Lung (tissue), 16 donors: ENCODE data around the gene ST8SIA3. TPM values are rescaled to one million over a fixed set of nuclear protein-coding genes. Genes with fewer than 3 reads are reported as not detected.

Source experiments
- ATAC-seq: fragments of 200-7000 bp; cut with Tn5 transposase; one replicate; pipeline ENCODE4 v1.9.1; 2020; ENCODE audit warnings: moderate number of reproducible peaks; ENCODE audit not compliant: insufficient read depth, low FRiP score
- DNase-seq, 3 donors: peaks; one replicate each; pipeline ENCODE4 v3.0.0-alpha.2; 2013 to 2017
- H3K27ac ChIP-seq, 2 donors: one replicate each; pipeline ENCODE4 v1.5.1; 2013; ENCODE audit warnings: mild to moderate bottlenecking in 2 of 2, moderate library complexity in 2 of 2, control low read depth in 1 of 2, inconsistent platforms in 1 of 2, low read depth in 1 of 2, low read length in 1 of 2
- H3K27me3 ChIP-seq, 3 donors: one replicate each; pipeline ENCODE4 v1.5.1; 2013; ENCODE audit warnings: low read length in 2 of 3; ENCODE audit not compliant: control insufficient read depth in 3 of 3, insufficient read depth in 3 of 3
- H3K36me3 ChIP-seq, 4 donors: one replicate each; pipeline ENCODE4 v1.5.1; 2013; ENCODE audit warnings: low read length in 4 of 4, mild to moderate bottlenecking in 1 of 4, moderate library complexity in 1 of 4; ENCODE audit not compliant: control insufficient read depth in 4 of 4, insufficient read depth in 4 of 4
- H3K4me1 ChIP-seq, 5 donors: one replicate each; pipeline ENCODE4 v1.5.1; 2013; ENCODE audit warnings: low read length in 5 of 5, mild to moderate bottlenecking in 2 of 5, moderate library complexity in 1 of 5; ENCODE audit not compliant: control insufficient read depth in 5 of 5, insufficient read depth in 5 of 5
- H3K4me3 ChIP-seq: one replicate; pipeline ENCODE4 v1.5.1; 2013; ENCODE audit warnings: mild to moderate bottlenecking, control low read depth, moderate library complexity
- H3K9ac ChIP-seq, 2 donors: one replicate each; pipeline ENCODE4 v1.5.1; 2013; ENCODE audit warnings: low read length in 2 of 2, control low read depth in 1 of 2; ENCODE audit not compliant: insufficient read depth in 1 of 2
- H3K9me3 ChIP-seq, 4 donors: one replicate each; pipeline ENCODE4 v1.5.1; 2013; ENCODE audit warnings: low read length in 3 of 4, mild to moderate bottlenecking in 1 of 4, moderate library complexity in 1 of 4; ENCODE audit not compliant: control insufficient read depth in 4 of 4, insufficient read depth in 3 of 4
- WGBS, 2 donors: extraction: QIAGEN DNeasy Blood & Tissue Kit; methylation state at CpG; one replicate each; pipeline ENCODE4 v1.1.7; 2013; 5-methylcytosine and 5-hydroxymethylcytosine counted together
- long read RNA-seq, 5 donors: transcript quantifications; one replicate each; lab custom pipeline, GENCODE V29; 2026
- polyA plus RNA-seq, 2 donors: library from polyadenylated mRNA; stranded (reverse); fragments of 200-250 nt; gene quantifications; one replicate each; pipeline ENCODE4 v1.2.1, GENCODE V29; 2013
- total RNA-seq, 2 donors: library from RNA; depleted of rRNA in 1 of 2; stranded (reverse); fragments of >200 nt in 1 of 2; gene quantifications; one replicate each; pipeline ENCODE4 v1.2.1, GENCODE V29; 2014 to 2021
- TF ChIP-seq, protein P1 (sequence below): IDR thresholded peaks from 2 replicates; pipeline ENCODE4 v1.5.1; 2012; ENCODE audit warnings: mild to moderate bottlenecking; ENCODE audit errors: control extremely low read depth, extremely low read depth
- donor health status: control.
- donor health status: control.
- donor health status: Bipolar disorder and iron deficiency.
- donor health status: healthy.
- donor health status: DM: yes; HTN: yes; CAD: no.

Gene ST8SIA3, protein sequence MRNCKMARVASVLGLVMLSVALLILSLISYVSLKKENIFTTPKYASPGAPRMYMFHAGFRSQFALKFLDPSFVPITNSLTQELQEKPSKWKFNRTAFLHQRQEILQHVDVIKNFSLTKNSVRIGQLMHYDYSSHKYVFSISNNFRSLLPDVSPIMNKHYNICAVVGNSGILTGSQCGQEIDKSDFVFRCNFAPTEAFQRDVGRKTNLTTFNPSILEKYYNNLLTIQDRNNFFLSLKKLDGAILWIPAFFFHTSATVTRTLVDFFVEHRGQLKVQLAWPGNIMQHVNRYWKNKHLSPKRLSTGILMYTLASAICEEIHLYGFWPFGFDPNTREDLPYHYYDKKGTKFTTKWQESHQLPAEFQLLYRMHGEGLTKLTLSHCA
- total RNA-seq (under 1 TPM; 0.03 to 0.17 TPM), polyA plus RNA-seq (under 1 TPM; under 0.01 to 0.01 TPM)
- long read RNA-seq, donor 1, result 0 reads
- long read RNA-seq, donor 2, result 0 reads
- long read RNA-seq, donor 3, result 0 reads
- long read RNA-seq, donor 4, result 0 reads
- long read RNA-seq, donor 5, result 0 reads

GRCh38 chr18:57352271-57352701 is at the start of gene ST8SIA3:
ST8SIA3 (plus strand) TSS chr18:57352557; CDS start chr18:57352847, 290 bp downstream.
- no peaks in the 10 kb centered on the region for H3K36me3 ChIP-seq
- H3K27ac ChIP-seq, result no peak within 1 kb of the TSS
- H3K4me3 ChIP-seq, result no peak within 1 kb of the TSS
- TF ChIP-seq, protein P1, sequence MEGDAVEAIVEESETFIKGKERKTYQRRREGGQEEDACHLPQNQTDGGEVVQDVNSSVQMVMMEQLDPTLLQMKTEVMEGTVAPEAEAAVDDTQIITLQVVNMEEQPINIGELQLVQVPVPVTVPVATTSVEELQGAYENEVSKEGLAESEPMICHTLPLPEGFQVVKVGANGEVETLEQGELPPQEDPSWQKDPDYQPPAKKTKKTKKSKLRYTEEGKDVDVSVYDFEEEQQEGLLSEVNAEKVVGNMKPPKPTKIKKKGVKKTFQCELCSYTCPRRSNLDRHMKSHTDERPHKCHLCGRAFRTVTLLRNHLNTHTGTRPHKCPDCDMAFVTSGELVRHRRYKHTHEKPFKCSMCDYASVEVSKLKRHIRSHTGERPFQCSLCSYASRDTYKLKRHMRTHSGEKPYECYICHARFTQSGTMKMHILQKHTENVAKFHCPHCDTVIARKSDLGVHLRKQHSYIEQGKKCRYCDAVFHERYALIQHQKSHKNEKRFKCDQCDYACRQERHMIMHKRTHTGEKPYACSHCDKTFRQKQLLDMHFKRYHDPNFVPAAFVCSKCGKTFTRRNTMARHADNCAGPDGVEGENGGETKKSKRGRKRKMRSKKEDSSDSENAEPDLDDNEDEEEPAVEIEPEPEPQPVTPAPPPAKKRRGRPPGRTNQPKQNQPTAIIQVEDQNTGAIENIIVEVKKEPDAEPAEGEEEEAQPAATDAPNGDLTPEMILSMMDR, result no peak
- DNase-seq, result no peak
- peaks cover 0 to 4% (median 3%) of the 10 kb centered on the region in 5 donors for H3K4me1 ChIP-seq
- H3K9ac ChIP-seq, result no peak within 1 kb of the TSS
- H3K27me3 ChIP-seq, result peaks cover 11 to 62% (median 25%) of the 10 kb centered on the region in 3 donors
- WGBS, 2 donors, result 2 to 4% methylated on average over 20 to 38 of the region's 38 CpGs
- no peak for ATAC-seq
- peaks cover 0 to 8% (median 0%) of the 10 kb centered on the region in 4 donors for H3K9me3 ChIP-seq

- DNase-seq (no peak), ATAC-seq (no peak)
- Histone ChIP-seq H3K27ac (no peak overlapping the region), H3K4me1 (no peaks in the 10 kb centered on the region), H3K9me3 (no peaks in the 10 kb centered on the region), H3K4me3 (no peak overlapping the region), H3K27me3 (no peaks in the 10 kb centered on the region), H3K36me3 (no peaks in the 10 kb centered on the region), H3K9ac (no peak overlapping the region)
- 82 to 84% methylated on average over 4 of the region's 4 CpGs for WGBS, 2 donors
- TF ChIP-seq, protein P1, result no peak
Measured at GRCh38 chr18:57311472-57311871, 40.9 kb upstream of the ST8SIA3 start.

DNA sequence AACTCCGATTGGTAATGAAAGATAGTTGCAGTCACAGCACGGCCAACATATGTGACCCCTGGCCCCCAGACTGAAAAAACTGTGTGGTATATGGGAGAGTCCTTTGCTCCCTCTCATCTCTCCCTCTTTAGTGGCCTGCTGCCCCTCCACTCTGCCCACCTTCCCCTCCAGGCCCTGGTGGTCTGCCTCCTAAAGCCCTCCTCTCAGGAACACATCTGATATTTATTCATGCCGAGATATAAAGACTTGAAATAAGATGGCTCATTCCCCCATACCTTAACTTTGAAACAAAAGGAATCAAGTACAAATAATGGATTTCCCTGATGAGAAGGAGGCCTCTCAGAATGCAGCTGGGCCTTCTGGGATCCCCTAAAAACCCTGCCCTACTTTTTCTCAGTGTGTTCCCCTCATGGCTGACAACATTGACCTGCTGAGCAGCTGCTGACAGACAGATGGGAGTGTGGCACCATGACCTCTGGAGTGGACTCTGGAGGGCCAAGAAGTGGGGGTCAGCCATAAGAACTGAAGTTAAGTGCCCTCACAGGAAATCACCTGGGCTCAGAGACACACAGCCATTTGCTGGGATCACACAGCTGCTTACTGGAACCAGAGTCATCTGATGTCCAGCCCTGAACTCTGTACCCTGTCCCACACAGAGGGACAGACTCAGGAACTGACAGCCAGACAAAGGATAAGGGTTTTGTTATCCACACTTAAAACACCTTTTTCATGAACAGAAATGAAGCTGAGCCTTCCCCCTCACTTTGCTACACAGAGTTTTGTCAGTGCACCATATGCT is 39.8 kb upstream of the ST8SIA3 start:
- no peak overlapping the region for H3K9ac ChIP-seq
- no peak overlapping the region for H3K27ac ChIP-seq
- TF ChIP-seq, protein P1, result no peak
- no peak overlapping the region for H3K4me3 ChIP-seq
- no peak for DNase-seq
- H3K36me3 ChIP-seq, result no peaks in the 10 kb centered on the region
- no peaks in the 10 kb centered on the region for H3K4me1 ChIP-seq
- WGBS, 2 donors, result 72 to 83% methylated on average over 3 of the region's 3 CpGs
- H3K9me3 ChIP-seq, result no peaks in the 10 kb centered on the region
- no peak for ATAC-seq
- H3K27me3 ChIP-seq, result no peaks in the 10 kb centered on the region
